ENCODE data around the gene PDIA5.

DNA sequence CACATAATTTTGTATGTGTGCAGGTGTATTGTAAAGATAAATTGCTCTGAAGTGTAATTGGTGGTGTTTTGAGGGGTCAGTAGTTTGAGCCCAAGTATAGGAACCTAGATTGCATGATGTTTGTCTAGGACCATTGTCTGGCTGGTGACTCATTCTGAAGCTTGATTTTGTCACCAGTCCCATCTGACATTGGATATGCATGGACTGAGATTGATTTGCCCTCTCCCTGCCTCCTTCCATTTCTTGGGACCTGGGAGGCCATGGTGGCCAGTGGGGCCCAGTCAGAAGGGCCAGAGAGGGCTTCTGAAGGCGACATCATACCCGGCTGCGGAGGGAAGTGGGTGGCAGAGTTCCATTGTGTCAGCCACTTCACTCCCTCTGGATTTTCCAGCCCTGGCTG lies 62.3 kb downstream of the PDIA5 start:
- TF ChIP-seq, protein P1, sequence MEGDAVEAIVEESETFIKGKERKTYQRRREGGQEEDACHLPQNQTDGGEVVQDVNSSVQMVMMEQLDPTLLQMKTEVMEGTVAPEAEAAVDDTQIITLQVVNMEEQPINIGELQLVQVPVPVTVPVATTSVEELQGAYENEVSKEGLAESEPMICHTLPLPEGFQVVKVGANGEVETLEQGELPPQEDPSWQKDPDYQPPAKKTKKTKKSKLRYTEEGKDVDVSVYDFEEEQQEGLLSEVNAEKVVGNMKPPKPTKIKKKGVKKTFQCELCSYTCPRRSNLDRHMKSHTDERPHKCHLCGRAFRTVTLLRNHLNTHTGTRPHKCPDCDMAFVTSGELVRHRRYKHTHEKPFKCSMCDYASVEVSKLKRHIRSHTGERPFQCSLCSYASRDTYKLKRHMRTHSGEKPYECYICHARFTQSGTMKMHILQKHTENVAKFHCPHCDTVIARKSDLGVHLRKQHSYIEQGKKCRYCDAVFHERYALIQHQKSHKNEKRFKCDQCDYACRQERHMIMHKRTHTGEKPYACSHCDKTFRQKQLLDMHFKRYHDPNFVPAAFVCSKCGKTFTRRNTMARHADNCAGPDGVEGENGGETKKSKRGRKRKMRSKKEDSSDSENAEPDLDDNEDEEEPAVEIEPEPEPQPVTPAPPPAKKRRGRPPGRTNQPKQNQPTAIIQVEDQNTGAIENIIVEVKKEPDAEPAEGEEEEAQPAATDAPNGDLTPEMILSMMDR (IDR thresholded peaks at IDR 0.05) = no peak
- no peak for TF ChIP-seq POLR2A (IDR thresholded peaks at IDR 0.05)

Measured in heart left ventricle (tissue), 13 donors.